Fibroblast of skin of abdomen (primary cell): ENCODE measurements around the gene SPANXN4. TPM values are rescaled to one million over a fixed set of nuclear protein-coding genes. Genes with fewer than 3 reads are reported as not detected.

ENCODE experiments used
- DNase-seq: peaks from one replicate; pipeline ENCODE4 v3.0.0-alpha.2; 2013
- polyA plus RNA-seq, 2 experiments: library from polyadenylated mRNA; unstranded; fragments of 120-200 nt; gene quantifications; one replicate each; pipeline ENCODE4 v1.2.1, GENCODE V29; 2013; ENCODE audit not compliant: insufficient read length in 2 of 2

SPANXN4 gene, protein sequence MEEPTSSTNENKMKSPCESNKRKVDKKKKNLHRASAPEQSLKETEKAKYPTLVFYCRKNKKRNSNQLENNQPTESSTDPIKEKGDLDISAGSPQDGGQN
- polyA plus RNA-seq (2013, experiment 1 of 2; ENCODE audit: insufficient read length), result not detected
- polyA plus RNA-seq (2013, experiment 2 of 2; ENCODE audit: insufficient read length), result not detected

DNA sequence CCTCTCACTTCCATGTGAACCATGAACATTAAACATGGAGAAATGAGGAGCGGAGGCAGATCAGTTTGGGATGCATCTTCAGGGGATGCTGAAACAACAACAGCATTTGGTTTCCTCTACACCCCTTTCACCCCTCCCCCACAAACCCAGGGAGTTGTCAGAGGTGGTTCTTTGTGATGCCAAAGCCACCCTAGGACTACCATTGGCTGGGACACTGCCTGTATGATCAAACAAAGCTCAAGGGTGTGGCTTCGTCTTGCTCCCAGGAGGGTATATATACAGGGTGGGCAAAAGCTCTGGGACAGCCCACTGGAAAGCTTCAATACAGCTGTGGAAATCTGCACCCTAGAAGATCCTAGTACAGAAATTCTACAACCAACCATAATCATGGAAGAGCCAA is at the start of gene SPANXN4:
TSS of gene SPANXN4 (plus strand) at position 301 of the 400 bp plus-strand sequence. CDS start at position 388, 87 bp downstream.
- DNase-seq, result no peak

DNA sequence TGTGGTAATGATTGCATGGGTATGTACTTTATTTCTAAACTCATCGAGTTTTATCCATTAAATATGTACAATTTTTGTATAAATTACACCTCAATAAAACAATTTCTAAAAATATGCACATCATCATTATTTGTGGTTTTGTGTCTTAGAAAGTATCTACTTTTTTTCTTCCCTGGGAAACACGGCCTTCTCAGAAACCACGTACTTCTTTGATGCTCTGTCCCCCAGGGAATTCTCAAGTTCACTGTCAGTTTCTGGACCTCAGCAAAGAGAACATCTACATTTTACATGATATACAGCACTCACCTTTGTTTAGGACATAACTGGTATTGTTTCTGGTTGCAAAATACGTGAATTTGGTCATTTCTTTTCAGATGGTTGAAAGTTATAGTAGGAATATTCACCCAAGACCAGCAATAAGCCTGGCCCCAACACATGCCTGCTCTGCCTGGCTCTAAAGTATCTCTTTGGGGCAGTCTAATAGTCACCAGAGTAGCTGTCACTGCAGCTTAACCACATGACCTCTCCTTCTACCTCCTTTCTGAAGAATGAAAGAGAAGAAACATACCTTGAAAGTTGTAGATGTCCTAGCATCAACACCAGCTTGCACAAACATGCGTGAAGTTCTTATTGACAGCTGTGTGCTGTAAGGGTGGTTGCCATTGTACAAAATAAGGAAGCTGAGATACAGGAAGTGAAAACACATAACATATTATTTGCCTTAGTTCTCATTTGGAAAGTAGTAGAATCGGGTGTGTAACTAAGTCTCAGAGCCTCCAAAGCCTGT is 48.4 kb upstream of the SPANXN4 start:
- DNase-seq, result no peak

DNA sequence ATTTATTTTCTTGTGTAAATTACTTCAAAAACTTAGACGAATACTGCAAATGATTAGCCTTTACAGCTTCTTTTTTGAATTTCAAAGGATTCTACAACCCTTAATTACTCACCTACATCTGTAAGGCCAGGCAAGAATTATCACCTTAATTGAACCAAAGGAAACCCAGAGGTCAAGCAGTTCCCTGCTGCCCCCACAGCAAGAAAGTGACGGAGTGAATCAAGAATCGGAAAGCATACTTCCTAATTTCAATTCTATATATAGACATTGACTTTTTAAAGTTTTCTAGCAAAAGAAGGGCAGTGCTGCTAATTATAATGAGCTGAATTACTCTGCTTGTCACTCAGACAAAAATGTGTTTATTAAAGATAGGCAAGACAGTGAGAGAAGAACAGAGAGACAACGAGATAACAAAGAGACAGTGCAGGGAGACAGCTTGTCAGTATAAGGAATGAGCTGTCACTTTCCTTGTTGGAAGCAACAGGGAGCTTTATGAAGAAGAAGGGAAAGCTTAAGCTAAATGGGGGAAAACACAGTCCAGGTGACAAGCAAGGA is 47.5 kb upstream of the SPANXN4 start:
- no peak for DNase-seq

DNA sequence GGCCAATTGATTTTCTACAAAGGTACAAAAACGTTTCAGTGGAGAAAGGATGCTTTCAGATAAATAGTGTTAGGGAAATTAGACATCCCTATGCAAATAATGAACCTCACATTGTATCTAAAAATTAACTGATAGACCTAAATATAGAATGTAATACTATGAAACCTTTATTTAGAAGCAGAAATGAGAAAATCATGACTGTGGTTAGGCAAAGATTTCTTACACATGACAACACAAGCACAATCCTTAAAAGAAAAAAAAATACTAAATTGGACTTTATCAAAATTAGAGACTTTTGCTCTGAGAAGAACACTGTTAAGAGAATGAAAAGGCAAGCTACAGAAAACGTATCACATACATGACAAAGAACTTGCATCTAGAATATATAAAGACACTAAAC is 43.0 kb upstream of the SPANXN4 start:
- DNase-seq, result no peak

DNA sequence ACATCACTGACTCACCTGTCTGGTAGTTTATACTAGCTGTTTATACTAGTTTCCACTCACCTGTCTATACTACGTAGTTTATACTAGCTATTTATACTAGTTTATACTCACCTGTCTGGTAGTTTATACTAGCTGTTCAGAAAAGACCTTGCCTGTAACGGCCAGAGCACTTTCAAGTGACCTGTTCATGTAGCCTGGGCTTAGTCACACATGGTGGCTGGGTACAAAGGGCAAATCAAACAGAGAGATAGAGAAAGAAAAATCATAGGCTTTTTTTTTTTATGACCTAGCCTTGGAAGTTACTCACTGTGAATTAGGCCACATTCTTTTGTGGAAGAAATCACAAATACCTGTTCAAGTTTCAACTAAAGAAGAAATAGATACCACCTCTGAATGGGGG is 30.7 kb upstream of the SPANXN4 start:
- DNase-seq, result no peak

DNA sequence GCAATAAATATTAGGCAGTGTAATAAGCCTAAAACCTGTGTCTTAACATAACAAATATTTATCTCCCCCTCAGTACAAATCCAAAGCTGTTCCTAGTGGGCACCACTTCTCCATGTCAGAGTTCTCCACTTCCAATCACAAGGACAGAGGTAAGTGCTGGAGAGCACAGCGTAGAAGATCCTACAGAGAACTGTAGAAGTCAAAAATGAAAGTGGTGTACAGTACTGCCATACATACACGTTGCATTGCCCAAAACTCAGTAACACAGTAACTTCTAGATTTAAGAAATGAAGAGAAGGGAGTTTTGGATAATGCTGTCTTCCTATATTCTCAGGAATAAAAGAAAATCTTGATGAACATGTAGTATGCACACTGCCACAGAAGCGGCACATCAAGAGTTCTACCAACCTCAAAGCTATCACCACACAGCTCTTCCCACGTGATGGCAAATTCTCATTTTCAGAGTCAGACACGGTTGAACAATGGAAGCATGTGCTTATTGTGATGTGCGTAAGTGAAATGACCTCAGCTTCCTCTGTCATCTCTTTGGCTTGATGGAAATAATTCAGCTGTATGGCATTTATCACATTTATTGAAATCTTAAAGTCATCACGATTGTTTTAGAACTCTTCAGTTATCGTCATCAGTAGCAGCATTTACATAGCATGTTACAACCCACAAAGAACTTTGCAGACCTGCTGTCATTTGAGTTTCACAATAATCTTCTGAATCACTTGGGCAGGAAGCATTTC is 27.1 kb upstream of the SPANXN4 start:
- peak; percentile 20 for DNase-seq

DNA sequence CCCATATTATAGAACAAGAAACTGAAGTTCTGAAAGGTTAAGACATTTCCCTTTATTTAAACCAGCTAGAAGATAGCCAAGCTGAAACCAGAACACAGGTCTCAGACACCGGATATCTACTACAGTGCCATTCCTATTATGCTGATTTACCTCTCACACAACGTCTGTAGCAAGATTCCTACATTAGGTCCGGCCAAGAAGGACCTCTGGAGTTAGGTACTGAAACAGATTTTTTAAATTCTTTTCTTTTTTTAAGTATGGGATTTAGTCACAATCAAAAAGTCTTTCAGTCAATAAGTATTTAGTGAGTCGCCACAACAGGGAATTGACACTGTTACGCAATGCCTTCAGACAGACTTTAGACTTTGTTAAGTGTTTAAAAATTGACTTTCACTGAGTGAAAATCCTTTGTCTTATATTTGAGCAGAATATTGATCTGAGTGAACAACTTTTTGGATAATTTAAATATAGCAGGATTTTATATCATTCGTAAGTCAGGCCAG is 26.5 kb upstream of the SPANXN4 start:
- peak; percentile 2 for DNase-seq

DNA sequence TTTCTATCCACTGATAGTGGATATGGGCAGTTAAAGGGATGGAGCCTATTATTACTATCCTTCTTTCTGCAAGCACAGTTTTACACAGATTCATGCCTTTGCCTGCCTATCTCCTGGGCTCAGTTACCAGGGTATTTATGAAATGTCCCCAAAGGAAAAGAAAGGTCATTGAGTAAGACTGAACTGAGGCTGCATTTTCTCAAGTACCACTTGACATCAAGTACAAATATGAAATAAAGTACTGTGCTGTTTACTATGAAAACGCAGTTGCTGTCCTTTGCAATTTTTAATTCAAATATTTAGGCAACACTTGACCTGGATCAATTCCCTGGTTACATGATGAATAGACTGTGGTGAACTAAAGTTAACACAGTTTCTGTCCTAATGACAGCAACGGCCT is 23.5 kb upstream of the SPANXN4 start:
- DNase-seq, result no peak

DNA sequence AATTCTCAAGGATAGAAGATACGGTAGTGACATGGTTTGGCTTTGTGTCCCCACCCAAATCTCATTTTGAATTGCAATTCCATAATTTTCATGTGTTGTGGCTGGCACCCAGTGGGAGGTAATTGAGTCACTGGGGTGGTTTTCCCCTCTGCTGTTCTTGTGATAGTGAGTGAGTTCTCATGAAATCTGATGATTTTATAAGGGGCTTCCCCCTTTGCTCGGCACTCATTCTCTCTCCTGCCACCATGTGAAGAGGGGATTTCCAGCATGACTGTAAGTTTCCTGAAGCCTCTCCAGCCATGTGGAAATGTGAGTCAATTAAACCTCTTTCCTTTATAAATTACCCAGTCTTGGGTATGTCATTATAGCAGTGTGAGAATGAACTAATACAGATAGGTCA is 8.5 kb upstream of the SPANXN4 start:
- no peak for DNase-seq

DNA sequence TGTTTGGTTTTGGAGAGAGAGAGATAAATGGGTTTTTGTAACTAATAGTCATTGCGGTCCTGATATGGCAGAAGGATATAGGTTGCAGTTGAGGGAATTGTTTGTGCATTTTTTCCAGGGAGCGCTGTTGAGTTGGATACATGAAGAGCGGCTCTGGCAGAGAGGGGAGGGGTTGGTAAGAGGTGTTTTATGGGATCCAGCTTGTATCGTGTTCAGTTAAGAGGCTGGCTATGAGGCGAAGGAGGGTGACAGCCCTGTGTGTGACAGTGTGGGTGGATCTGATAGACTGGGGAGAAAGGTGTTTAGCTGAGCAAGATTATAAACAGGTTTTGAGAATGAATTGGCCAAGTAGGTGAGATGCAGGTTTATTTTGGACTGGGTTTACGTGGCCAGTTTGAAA is 1.5 kb downstream of the SPANXN4 start:
- DNase-seq, result no peak

DNA sequence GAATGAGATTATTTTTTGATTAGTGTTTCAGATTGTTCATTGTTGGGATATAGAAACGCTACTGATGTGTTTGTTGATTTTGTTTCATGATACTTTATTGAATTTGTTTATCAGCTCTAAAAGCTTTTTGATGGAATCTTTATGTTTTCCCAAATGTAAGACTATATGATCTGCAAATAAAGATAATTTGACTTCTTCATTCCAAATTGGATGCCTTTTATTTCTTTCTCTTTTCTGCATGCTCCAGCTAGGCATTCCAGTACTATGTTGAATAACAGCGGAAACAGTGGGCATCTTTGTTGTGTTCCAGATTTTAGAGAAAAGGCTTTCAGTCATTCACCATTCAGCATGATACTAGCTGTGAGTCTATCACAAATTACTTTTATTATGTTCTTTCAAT is 21.8 kb downstream of the SPANXN4 start:
- no peak for DNase-seq

DNA sequence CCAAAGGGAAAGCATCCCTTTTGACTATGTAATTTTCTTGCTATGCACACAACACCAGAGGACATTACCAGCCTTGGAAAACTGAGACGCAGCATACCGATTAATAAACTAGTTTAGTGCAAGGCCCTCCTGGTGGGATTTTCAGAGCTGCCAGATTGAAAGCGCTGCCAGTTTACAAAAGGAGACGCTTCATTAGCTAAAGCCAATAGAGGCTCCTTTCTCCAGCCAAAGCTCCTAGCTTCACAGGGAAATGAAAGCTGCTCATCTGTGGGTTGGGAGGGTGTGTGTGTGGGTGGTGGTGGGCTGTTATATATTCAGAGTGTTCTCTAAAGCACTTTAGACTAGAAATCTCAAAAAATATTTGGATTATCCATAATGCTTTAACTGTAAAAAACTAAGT is 32.4 kb downstream of the SPANXN4 start:
- DNase-seq, result no peak

DNA sequence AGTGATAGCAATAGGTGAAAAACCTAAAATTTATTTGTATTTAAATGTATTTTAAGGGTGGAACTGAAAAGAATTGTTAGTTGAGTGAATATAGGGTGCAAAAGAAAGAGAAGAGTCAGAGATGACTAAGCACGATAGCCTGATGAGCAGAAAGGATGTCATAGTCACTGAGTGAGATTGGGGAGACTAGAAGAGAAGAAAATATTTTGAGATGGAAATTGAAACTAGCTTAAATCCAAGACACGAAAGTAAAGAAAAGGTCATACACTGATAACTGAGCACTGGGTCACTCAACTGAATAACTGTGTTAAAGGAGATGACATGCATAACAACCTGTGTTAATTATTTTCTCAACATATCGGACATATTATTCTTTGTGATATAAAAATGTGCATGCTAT is 55.5 kb downstream of the SPANXN4 start:
- no peak for DNase-seq

DNA sequence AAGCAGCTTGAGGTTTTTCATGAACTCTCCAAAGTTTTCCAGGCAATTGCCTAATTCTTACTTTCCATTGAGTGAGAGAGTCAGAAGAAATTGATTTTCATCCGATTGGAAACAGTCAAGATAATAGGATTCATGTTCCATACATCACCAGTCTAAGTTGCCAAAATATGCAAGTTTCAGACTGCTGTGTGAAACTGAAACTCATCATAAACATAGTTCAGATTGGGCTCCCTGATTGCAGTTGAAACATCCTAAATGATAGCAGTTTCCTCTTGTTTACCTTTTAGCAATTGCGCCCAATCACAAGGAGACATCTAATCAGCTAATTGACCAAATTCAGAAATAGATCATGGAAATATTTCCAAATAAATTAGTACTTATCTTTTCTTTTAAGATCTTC is 56.8 kb downstream of the SPANXN4 start:
- DNase-seq, result no peak
